Cardiac fibroblast (primary cell): Measurements from ENCODE around the gene GRAMD2B.
"Not testable (repeated sequence)": the region's sequence is repeated elsewhere in the genome, so short reads cannot be mapped to it uniquely, and the experiment has no call there.

Experiments used
- DNase-seq, 2 donors: peaks; one replicate each; pipeline versions ENCODE4 v3.0.0 to v3.0.0-alpha.2; 2010; ENCODE audit warnings: low read depth in 2 of 2
- H3K4me3 ChIP-seq, 2 donors: replicated peaks in 1 of 2; 1 replicate in 1 of 2; 2 replicates in 1 of 2; pipeline ENCODE4 v1.5.1; 2011; ENCODE audit warnings: low read depth in 2 of 2, low read length in 2 of 2, mild to moderate bottlenecking in 2 of 2, moderate library complexity in 1 of 2
- CTCF ChIP-seq: IDR thresholded peaks from one replicate; pipeline ENCODE4 v1.5.1; 2011; ENCODE audit warnings: low read depth, mild to moderate bottlenecking, low read length, inconsistent platforms

Gene GRAMD2B

GRCh38 chr5:126395198-126395597, 28.0 kb upstream of the GRAMD2B start:
- H3K4me3 ChIP-seq: no peak overlapping the region
- TF ChIP-seq CTCF: no peak
- peak; percentile 47 to 49 for DNase-seq

- TF ChIP-seq CTCF: no peak
- H3K4me3 ChIP-seq: no peak overlapping the region
- DNase-seq: no peak
These were observed 27.6 kb upstream of the GRAMD2B start for GRCh38 chr5:126395605-126396004.

GRCh38 chr5:126396721-126397120, 26.5 kb upstream of the GRAMD2B start:
- DNase-seq, H3K4me3 ChIP-seq: not testable (repeated sequence)

GRCh38 chr5:126398791-126399190, 24.4 kb upstream of the GRAMD2B start:
- DNase-seq: no peak
- H3K4me3 ChIP-seq: no peak overlapping the region
- TF ChIP-seq CTCF: no peak

GRCh38 chr5:126400621-126401251, 22.5 kb upstream of the GRAMD2B start:
- H3K4me3 ChIP-seq: no peak overlapping the region
- no peak for DNase-seq
- TF ChIP-seq CTCF: no peak

GRCh38 chr5:126402621-126403555, 20.3 kb upstream of the GRAMD2B start:
- no peak for TF ChIP-seq CTCF
- H3K4me3 ChIP-seq: no peak overlapping the region
- peak; percentile 54 to 55 for DNase-seq

GRCh38 chr5:126403876-126404275, 19.3 kb upstream of the GRAMD2B start:
- no peak overlapping the region for H3K4me3 ChIP-seq
- no peak for TF ChIP-seq CTCF
- peak; percentile 82 to 85 for DNase-seq
